Mononuclear cell (primary cell): Measurements from ENCODE around the gene CHMP2A. TPM values are rescaled to one million over a fixed set of nuclear protein-coding genes. Genes with fewer than 3 reads are reported as not detected.

Experiments used
- H3K27me3 ChIP-seq: 2 replicates; pipeline ENCODE4 v1.6.0; 2011; ENCODE audit warnings: low read length, control low read depth; ENCODE audit not compliant: insufficient read depth
- H3K4me1 ChIP-seq: 2 replicates; pipeline ENCODE4 v1.5.1; 2011; ENCODE audit warnings: mild to moderate bottlenecking, low read length, control low read depth; ENCODE audit not compliant: insufficient read depth
- H3K4me3 ChIP-seq: 2 replicates; pipeline ENCODE4 v1.5.1; 2011; ENCODE audit warnings: mild to moderate bottlenecking, low read length, moderate library complexity
- H3K9me3 ChIP-seq: 2 replicates; pipeline ENCODE4 v1.5.1; 2011; ENCODE audit warnings: low read depth, mild to moderate bottlenecking, control low read depth, low read length
- total RNA-seq: library from RNA; depleted of rRNA; stranded (reverse); fragments of >200 nt; gene quantifications from one replicate; pipeline ENCODE4 v1.2.3, GENCODE V29; 2012

CHMP2A gene
- total RNA-seq, 1 donor = 32.7 TPM

DNA sequence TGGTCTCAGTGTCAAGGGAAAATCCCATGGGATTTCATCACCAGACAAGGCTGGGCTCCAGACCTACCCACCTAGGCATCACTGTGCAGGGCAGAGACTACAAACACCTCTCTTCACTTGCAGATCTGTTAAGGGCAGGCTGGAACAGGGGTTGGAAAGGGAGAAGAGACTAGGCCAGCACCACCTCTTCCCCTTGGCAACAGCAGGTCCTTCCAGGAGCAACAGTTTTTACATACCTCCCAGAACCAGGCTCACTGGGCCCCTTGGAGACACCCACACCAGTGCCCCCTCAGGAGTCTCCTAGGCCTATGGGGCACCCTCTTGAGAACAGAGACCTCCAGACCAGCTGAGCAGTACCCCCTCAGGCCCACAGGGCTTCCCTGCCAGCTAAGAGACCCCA is 6.0 kb upstream of the CHMP2A start:
- H3K9me3 ChIP-seq = no peaks in the 10 kb centered on the region
- peaks cover 16% of the 10 kb centered on the region for H3K27me3 ChIP-seq
- H3K4me3 ChIP-seq = no peak overlapping the region
- peaks cover 55% of the 10 kb centered on the region for H3K4me1 ChIP-seq

- H3K9me3 ChIP-seq = no peaks in the 10 kb centered on the region
- H3K4me3 ChIP-seq = no peak overlapping the region
These were observed 5.3 kb upstream of the CHMP2A start for GRCh38 chr19:58560007-58560887.

DNA sequence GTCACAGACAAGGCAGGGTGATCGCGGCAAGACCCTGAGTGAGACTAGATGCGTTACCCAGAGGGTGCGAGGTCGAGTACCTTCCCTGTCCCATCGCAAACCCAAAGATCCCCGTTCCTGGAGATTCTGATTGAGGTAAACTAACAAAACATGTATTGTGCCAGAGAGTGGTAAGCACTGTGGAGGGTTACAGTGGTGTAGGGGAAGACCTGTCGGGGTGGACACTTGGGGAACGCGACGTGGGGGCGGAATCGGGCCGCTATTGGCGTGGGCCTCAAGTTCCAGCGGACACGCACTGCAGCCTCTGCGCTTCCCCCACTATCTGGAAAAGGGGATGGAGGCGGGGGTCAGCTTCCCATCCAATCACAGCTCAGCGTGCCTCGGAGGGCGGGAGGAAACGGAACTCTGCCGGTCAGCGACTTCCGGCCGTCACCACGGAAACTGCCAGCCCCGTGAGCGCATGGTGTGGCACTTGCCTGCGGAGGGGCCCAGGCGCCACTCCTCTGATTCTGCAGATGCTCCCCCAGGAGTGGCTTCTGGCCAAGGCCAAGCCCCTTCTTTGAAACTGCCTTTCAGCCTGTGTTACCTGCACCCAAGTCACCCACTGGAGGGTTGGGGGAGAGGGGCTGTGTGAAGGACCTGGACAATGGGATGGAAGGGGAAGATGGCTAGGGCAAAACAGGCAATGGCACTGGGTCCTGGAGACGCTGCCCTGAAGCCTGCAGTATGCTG is 4.5 kb upstream of the CHMP2A start:
- no peaks in the 10 kb centered on the region for H3K9me3 ChIP-seq
- H3K27me3 ChIP-seq = peaks cover 16% of the 10 kb centered on the region
- peak overlapping the region; percentile 67 for H3K4me3 ChIP-seq
- H3K4me1 ChIP-seq = peaks cover 66% of the 10 kb centered on the region

More at GRCh38 chr19:58560007-58560887, 5.3 kb upstream of the CHMP2A start:
- peaks cover 60% of the 10 kb centered on the region for H3K4me1 ChIP-seq
- peaks cover 16% of the 10 kb centered on the region for H3K27me3 ChIP-seq

DNA sequence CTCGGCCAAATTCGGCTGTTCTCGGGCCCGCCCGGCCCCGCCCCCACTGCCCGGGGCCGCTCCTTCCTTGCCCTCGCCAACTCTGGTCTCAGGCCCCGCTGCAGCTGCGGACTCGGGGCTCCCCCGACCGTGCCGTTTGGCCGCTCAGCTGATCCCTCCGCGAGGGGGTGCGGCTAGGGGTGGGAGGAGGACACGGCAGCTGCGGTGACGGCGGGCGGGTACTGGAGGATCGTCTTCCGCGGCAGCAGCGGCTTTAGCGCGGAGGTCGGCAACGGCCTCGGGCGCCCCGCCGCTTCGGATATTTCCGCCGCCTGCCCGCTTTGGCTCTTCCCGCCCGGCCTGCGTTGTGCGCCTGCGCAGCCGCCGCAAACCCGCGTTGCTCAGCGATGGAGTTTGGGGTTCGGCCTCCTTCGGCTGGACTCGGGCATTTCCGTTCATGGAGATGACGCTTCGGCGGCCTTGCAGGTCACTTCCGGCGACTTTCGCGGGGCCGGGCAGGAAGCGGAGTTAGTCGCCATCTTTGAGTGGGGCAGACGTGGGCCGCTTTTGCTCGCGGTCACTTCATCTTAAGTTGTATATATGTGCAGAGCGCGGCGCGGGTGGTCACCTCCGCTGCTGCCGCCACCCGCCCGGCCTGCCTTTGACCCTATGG is 3.8 kb upstream of the CHMP2A start:
- Histone ChIP-seq H3K4me3 (peak overlapping the region; percentile 67), H3K27me3 (peaks cover 11% of the 10 kb centered on the region), H3K9me3 (no peaks in the 10 kb centered on the region), H3K4me1 (peaks cover 73% of the 10 kb centered on the region)

DNA sequence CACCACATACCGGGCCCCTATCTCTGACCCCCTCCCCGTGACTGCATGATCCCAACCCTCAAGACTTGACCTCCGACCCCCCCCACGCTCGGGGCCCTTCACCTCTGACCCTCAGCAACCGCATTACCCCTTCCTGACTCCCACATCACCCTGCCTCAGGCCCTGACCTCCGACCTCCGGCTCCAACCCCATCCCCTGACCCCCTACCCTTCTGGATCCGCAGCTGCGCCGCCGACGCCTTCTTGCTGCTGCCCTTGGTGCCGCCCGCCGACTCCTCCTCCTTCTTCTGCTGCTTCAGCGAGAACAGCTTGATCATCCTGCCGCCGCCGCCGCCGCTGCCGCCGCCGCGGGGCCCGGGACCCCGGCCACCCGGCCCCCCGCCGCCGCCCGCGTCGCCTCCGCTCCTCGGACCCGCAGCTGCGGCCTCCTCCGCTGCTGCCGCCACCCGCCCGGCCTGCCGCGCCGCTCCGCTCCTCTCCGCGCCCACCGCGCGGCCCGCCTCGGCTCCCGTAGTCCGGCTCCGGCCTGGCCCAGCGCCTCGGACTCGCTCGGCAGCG is 3.2 kb upstream of the CHMP2A start, which contains the start of gene UBE2M:
Gene UBE2M (minus strand): TSS at position 546 of the 557 bp plus-strand sequence. CDS start 230 bp downstream, at position 316.
- peaks cover 72% of the 10 kb centered on the region for H3K4me1 ChIP-seq
- peak within 1 kb of the TSS; percentile 67 for H3K4me3 ChIP-seq
- H3K9me3 ChIP-seq = no peaks in the 10 kb centered on the region

DNA sequence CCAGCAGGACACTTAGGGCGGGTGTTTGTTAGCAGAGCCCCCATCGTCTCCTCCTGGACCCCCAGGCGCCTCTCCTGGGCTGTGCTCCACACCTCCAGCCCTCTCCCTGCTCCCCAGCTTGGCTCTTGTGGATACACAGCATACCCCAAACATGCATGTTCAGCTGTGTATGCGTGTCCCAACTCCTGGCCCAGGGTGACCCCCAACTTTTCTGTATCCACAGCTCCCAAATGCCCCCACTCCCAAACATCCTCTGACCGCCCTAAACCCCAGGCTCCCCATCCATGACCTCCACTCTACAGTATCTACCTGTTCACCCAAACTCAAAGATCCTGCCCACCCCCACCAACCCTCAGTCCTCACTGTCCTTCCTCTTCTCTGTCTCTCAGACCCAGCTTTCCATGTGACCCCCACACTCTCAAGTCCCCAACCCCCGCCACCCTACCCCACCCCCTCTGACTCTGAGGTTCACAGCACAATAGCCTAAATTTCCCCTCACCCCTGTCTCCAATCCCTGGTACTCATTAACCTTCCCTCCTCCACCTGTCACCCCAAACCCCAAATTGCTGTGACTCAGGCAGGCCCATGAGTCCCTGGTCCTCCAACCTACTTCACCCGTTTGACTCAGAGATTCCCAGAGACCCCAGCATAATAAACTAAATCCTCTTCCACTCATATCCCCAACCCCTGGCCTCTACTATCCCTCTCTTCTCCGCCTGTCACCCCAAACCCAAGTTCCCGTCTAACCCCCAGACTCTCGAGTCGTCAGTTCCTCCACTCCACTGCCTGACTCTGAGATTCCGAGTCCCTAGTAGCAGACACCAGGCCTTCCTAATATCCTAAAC is 2.5 kb upstream of the CHMP2A start:
- H3K4me3 ChIP-seq = peak overlapping the region; percentile 67
- H3K27me3 ChIP-seq = peaks cover 3% of the 10 kb centered on the region
- no peaks in the 10 kb centered on the region for H3K9me3 ChIP-seq
- peaks cover 65% of the 10 kb centered on the region for H3K4me1 ChIP-seq

More for the DNA sequence above, 3.2 kb upstream of the CHMP2A start, which contains the start of gene UBE2M:
- peaks cover 7% of the 10 kb centered on the region for H3K27me3 ChIP-seq

DNA sequence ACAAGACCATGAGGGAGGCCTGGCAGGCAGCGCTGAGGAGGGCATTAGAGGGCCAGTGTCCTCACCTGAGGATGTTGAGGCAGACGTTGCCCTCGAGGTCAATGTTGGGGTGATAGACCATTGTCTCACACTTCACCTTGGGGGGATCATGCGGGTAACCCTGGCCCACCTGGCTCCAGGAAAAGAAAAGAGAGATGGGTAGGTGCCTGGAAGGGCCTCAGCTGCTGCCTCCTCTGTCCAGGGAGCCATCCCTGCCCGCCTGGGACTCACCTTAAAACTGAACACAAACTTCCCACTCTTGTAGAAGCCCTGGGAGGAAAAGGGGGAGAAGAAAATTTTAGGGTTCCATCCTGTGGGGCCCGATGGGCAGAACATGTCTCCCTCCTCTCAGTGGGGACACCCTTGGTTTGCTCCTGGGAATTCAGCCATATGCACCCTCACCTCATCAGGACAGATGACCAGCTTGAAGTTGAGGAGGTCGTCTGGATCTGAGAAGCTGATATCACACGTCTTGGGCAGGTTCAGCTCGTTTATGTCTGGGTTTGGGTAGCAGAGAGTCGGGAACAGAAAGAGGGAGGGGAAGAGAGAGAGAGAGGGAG is 1.8 kb upstream of the CHMP2A start:
- peaks cover 58% of the 10 kb centered on the region for H3K4me1 ChIP-seq
- H3K4me3 ChIP-seq = no peak overlapping the region
- H3K27me3 ChIP-seq = no peaks in the 10 kb centered on the region

DNA sequence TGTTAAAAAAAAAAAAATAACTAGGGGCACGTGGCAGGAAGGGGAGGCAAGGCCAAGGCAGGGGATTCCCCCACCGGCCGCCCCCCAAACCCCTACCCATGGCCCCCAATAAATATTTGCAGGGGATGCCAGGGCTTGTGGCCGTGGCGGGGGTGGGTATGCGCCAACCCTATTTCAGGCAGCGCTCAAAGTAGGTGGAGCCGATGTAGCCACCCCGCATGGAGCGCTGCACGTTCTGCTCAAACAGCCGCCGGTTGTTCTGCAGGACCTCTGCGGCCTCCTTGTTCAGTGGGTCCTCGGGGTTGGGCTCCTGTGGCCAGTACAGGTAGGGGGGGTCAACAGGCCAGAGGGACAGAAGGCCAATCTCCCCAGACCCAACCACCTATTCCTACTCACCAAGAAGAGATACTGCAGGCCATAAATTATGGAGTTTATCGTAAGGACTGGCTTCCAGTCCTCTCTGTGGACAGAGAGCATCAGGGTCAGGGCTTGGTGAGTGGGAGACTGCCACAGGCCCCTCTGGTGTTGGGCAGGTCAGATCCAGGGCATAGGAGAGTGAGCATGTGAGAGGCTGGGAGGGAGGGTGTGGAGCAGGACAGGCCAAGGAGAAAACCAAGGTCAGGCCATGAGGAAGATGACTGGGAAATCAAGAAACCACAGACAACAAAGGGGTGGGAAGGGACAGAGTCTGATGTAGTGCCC is 1.2 kb upstream of the CHMP2A start:
- H3K4me3 ChIP-seq = no peak overlapping the region
- H3K4me1 ChIP-seq = peaks cover 54% of the 10 kb centered on the region
- no peaks in the 10 kb centered on the region for H3K9me3 ChIP-seq
- H3K27me3 ChIP-seq = no peaks in the 10 kb centered on the region

More for the DNA sequence above, 1.8 kb upstream of the CHMP2A start:
- H3K9me3 ChIP-seq = no peaks in the 10 kb centered on the region

DNA sequence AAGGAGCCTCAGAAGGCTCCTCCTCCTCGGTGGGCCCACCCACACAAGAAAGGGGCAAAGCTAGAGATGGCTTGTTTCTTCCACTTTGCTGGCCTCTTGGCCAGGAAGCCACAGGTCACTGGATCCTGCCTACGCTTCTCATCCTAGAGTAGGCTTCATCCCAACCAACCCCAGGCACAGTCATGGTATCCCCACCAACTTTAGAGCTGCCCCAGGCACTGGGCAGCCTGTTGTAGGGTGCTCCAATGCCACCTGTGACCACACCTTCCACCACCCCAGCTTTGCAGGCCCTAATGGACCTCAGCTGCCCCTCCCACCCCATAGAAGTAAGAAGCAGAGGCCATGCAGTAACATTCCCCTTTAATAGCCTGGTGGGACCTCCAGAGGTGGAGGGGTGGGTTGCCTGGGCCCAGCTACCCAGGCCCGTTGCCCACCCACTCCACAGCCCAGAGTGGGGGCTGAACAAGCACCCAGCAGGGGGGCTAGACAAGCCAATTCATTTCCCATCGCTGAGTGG is 522 bp upstream of the CHMP2A start:
- H3K4me3 ChIP-seq = peak overlapping the region; percentile 92
- no peaks in the 10 kb centered on the region for H3K27me3 ChIP-seq
- H3K4me1 ChIP-seq = peaks cover 54% of the 10 kb centered on the region
- H3K9me3 ChIP-seq = no peaks in the 10 kb centered on the region

- Histone ChIP-seq H3K9me3 (no peaks in the 10 kb centered on the region), H3K4me3 (peak overlapping the region; percentile 92), H3K27me3 (no peaks in the 10 kb centered on the region), H3K4me1 (peaks cover 42% of the 10 kb centered on the region)
These were observed 959 bp downstream of the CHMP2A start for GRCh38 chr19:58553799-58554493.

- peaks cover 39% of the 10 kb centered on the region for H3K4me1 ChIP-seq
- H3K9me3 ChIP-seq = no peaks in the 10 kb centered on the region
- H3K4me3 ChIP-seq = no peak overlapping the region
These were observed 2.2 kb downstream of the CHMP2A start for GRCh38 chr19:58552655-58553054.

DNA sequence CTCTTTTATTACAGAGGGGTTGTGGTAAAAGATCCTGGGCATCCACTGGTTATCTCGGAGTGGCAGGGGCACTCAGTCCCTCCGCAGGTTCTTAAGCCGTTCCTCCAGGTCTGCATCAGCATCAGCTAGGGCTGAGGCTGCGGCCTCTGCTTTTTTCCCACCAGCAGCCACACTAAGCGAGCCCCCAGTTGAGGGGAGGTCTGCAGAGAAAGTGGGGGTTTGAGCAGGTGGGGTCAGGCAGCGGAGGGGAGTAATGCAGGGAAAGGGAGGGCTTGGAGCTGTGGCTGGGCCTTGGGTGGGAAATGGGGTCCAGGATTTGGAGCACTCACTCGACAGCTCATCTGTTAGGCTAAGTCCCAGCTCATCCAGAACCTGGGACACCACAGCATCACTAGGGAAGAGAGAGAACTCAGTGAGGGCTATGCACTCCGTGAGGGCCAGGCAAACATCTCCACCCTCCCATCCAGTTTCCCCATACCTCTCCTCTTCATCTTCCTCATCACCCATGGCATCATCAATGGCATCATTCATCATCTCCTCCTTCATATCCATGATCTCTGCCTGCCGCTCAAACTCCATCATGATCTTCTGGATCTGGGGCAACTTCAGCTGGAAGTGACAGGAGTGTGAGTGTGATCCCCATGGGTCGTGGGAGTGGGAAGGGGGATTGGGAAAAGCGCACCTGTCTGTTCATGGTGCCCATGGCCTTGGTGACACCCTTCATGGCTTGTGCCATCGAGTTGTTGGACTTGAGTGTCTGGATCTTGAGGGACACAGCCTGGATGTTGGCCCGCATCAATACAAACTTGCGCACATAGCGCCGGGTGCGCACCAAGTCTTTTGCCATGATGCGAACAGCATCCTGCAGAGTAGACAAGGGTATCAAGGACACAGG is 3.1 kb downstream of the CHMP2A start:
- H3K9me3 ChIP-seq = no peaks in the 10 kb centered on the region
- no peaks in the 10 kb centered on the region for H3K27me3 ChIP-seq
- H3K4me3 ChIP-seq = no peak overlapping the region
- peaks cover 31% of the 10 kb centered on the region for H3K4me1 ChIP-seq

More at GRCh38 chr19:58552655-58553054, 2.2 kb downstream of the CHMP2A start:
- H3K27me3 ChIP-seq = no peaks in the 10 kb centered on the region
